PFSK-1 (cell line): ENCODE measurements around the gene ASB10. TPM values are rescaled to one million over a fixed set of nuclear protein-coding genes. Genes with fewer than 3 reads are reported as not detected.

Experiments used
- FOXP2 ChIP-seq: optimal IDR thresholded peaks from 2 replicates; pipeline ENCODE3; 2011; ENCODE audit warnings: borderline replicate concordance, control low read depth, inconsistent platforms; ENCODE audit not compliant: insufficient read depth; ENCODE audit errors: extremely low read length, extremely low read depth
- POLR2AphosphoS5 ChIP-seq: IDR thresholded peaks from 2 replicates; pipeline ENCODE4 v1.6.1; 2012; ENCODE audit warnings: low read depth, mild to moderate bottlenecking, control low read depth, low read length, moderate library complexity
- SIN3A ChIP-seq: IDR thresholded peaks from 2 replicates; pipeline ENCODE4 v1.6.1; 2012; ENCODE audit warnings: mild to moderate bottlenecking, low read length, moderate library complexity, borderline replicate concordance; ENCODE audit not compliant: insufficient read depth
- TAF1 ChIP-seq: IDR thresholded peaks from 2 replicates; pipeline ENCODE4 v1.6.1; 2012; ENCODE audit warnings: low read length, control low read depth, borderline replicate concordance; ENCODE audit not compliant: insufficient read depth
- polyA plus RNA-seq: library from polyadenylated mRNA; unstranded; fragments of >200 nt; gene quantifications from one replicate; pipeline ENCODE4 v1.2.1, GENCODE V29; 2012; ENCODE audit warnings: low read depth, missing spikeins; ENCODE audit not compliant: insufficient read length
- TF ChIP-seq, protein P1 (sequence below), 2 experiments: IDR thresholded peaks; 2 replicates each; pipeline versions ENCODE4 v1.6.1 to v1.8.0; 2011 to 2012; ENCODE audit warnings: low read depth in 2 of 2, low read length in 2 of 2, control low read depth in 1 of 2, inconsistent platforms in 1 of 2, mild to moderate bottlenecking in 1 of 2, moderate library complexity in 1 of 2; ENCODE audit not compliant: insufficient read depth in 1 of 2

Gene ASB10, protein sequence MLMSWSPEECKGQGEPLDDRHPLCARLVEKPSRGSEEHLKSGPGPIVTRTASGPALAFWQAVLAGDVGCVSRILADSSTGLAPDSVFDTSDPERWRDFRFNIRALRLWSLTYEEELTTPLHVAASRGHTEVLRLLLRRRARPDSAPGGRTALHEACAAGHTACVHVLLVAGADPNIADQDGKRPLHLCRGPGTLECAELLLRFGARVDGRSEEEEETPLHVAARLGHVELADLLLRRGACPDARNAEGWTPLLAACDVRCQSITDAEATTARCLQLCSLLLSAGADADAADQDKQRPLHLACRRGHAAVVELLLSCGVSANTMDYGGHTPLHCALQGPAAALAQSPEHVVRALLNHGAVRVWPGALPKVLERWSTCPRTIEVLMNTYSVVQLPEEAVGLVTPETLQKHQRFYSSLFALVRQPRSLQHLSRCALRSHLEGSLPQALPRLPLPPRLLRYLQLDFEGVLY
- polyA plus RNA-seq: not detected

DNA sequence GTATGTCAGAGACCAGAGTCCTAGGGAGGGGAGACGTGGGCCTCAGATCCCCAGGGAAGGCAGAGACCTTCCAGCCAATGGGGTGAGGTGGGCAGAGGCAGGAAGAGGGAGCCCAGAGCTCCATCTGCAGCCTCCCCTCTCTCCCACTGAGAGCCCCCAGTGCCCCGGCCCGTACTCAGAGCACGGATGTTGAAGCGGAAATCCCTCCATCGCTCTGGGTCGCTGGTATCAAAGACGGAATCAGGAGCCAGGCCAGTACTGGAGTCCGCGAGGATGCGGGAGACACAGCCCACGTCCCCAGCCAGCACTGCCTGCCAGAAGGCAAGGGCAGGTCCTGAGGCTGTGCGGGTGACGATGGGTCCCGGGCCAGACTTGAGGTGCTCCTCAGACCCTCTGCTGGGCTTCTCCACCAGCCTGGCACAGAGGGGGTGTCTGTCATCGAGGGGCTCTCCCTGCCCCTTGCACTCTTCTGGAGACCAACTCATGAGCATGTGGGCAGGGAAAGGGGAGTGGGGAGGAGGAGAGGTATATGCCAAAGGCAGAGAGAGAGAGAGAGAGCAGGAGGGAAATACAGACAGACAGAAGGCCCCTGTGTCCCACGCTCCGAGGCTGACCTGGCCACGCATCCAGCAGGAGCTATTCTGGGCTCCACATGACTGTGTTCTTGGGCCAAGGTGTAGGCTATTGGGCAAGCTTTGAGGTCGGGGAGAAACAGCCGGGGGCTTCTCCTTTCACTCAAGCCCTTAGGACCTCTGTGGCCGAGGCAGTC is at the start of gene ASB10:
Gene ASB10 (minus strand): TSS at position 611 of the 769 bp plus-strand sequence. CDS start 120 bp downstream, at position 491.
- TF ChIP-seq, protein P1, sequence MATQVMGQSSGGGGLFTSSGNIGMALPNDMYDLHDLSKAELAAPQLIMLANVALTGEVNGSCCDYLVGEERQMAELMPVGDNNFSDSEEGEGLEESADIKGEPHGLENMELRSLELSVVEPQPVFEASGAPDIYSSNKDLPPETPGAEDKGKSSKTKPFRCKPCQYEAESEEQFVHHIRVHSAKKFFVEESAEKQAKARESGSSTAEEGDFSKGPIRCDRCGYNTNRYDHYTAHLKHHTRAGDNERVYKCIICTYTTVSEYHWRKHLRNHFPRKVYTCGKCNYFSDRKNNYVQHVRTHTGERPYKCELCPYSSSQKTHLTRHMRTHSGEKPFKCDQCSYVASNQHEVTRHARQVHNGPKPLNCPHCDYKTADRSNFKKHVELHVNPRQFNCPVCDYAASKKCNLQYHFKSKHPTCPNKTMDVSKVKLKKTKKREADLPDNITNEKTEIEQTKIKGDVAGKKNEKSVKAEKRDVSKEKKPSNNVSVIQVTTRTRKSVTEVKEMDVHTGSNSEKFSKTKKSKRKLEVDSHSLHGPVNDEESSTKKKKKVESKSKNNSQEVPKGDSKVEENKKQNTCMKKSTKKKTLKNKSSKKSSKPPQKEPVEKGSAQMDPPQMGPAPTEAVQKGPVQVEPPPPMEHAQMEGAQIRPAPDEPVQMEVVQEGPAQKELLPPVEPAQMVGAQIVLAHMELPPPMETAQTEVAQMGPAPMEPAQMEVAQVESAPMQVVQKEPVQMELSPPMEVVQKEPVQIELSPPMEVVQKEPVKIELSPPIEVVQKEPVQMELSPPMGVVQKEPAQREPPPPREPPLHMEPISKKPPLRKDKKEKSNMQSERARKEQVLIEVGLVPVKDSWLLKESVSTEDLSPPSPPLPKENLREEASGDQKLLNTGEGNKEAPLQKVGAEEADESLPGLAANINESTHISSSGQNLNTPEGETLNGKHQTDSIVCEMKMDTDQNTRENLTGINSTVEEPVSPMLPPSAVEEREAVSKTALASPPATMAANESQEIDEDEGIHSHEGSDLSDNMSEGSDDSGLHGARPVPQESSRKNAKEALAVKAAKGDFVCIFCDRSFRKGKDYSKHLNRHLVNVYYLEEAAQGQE (IDR thresholded peaks at IDR 0.05; ENCODE audit: insufficient read depth in 1 of 2, low read depth in 2 of 2, low read length in 2 of 2): no peak
- no peak for TF ChIP-seq POLR2AphosphoS5

GRCh38 chr7:151236406-151236805 is 49.4 kb upstream of the ASB10 start:
- TF ChIP-seq TAF1 (no peak), POLR2AphosphoS5 (no peak), SIN3A (no peak), FOXP2 (no peak)
- TF ChIP-seq, protein P1 (IDR thresholded peaks at IDR 0.05; ENCODE audit: insufficient read depth in 1 of 2, low read depth in 2 of 2, low read length in 2 of 2): no peak

DNA sequence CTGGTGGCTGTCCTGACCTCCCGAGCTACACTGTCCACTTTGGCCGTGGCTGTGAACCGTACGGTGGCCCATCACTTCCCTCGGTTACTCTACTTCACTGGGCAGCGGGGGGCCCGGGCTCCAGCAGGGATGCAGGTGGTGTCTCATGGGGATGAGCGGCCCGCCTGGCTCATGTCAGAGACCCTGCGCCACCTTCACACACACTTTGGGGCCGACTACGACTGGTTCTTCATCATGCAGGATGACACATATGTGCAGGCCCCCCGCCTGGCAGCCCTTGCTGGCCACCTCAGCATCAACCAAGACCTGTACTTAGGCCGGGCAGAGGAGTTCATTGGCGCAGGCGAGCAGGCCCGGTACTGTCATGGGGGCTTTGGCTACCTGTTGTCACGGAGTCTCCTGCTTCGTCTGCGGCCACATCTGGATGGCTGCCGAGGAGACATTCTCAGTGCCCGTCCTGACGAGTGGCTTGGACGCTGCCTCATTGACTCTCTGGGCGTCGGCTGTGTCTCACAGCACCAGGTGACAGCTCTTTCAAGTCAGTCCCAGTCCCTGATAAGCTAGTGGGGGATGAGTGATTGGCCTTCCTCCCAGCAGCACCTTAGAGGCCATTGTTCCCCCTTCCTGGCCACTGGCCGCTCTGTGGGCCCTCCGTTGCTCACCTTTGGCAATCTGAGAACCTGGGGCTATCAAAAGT is 48.2 kb upstream of the ASB10 start:
- no peak for TF ChIP-seq TAF1
- TF ChIP-seq FOXP2: no peak
- TF ChIP-seq SIN3A: no peak
- TF ChIP-seq POLR2AphosphoS5: no peak
- TF ChIP-seq, protein P1 (IDR thresholded peaks at IDR 0.05; ENCODE audit: insufficient read depth in 1 of 2, low read depth in 2 of 2, low read length in 2 of 2): no peak

- TF ChIP-seq SIN3A: no peak
- TF ChIP-seq, protein P1 (IDR thresholded peaks at IDR 0.05; ENCODE audit: insufficient read depth in 1 of 2, low read depth in 2 of 2, low read length in 2 of 2): no peak
- TF ChIP-seq TAF1: no peak
- no peak for TF ChIP-seq FOXP2
- TF ChIP-seq POLR2AphosphoS5: no peak
Measured at GRCh38 chr7:151233804-151234203, 46.8 kb upstream of the ASB10 start.
